ENCODE data around the gene AP1S2. TPM values are rescaled to one million over a fixed set of nuclear protein-coding genes. Genes with fewer than 3 reads are reported as not detected.

The AP1S2 gene
- total RNA-seq, 1 experiment from 2014 or later, result 28.2 TPM

- Histone ChIP-seq H3K4me3 (ENCODE audit: low read length) (no peak overlapping the region), H3K9ac (ENCODE audit: low read length) (no peak overlapping the region), H3K27ac (ENCODE audit: low read length) (no peak overlapping the region), H3K4me1 (ENCODE audit: insufficient read depth, low read length) (peaks cover 5% of the 10 kb centered on the region), H3K4me2 (ENCODE audit: low read length) (no peak overlapping the region), H3K36me3 (ENCODE audit: low read depth, low read length) (no peaks in the 10 kb centered on the region), H3K9me2 (replicated peaks; ENCODE audit: low read length) (no peaks in the 10 kb centered on the region), H3F3A (ENCODE audit: low read length, unreplicated experiment) (no peaks in the 10 kb centered on the region), H3K79me2 (ENCODE audit: low read length) (no peaks in the 10 kb centered on the region), H3K27me3 (ENCODE audit: low read length) (no peaks in the 10 kb centered on the region), H4K20me1 (ENCODE audit: low read length) (no peaks in the 10 kb centered on the region), H3K9me3 (ENCODE audit: low read length) (no peaks in the 10 kb centered on the region), H2AFZ (ENCODE audit: low read length) (no peak overlapping the region)
- TF ChIP-seq CTCF (conservative IDR thresholded peaks at IDR 0.05; ENCODE audit: low read depth, low read length) (no peak), EZH2phosphoT487 (IDR thresholded peaks at IDR 0.05; ENCODE audit: borderline replicate concordance, low read length) (no peak), EZH2 (IDR thresholded peaks at IDR 0.05; ENCODE audit: low read length, unreplicated experiment) (no peak)
- POLR2A ChIA-PET (ENCODE audit: unreplicated experiment), result no interaction called here
- intact Hi-C loops (cut with micrococcal nuclease), result no loop called here
- ATAC-seq, result no peak
- BruUV-seq (replicated peaks), result no TSS peak
- CTCF ChIA-PET, result no interaction called here
- DNase-seq, result no peak
Measured at GRCh38 chrX:15869695-15870094, 15.1 kb upstream of the AP1S2 start.

- Histone ChIP-seq H3K4me2 (ENCODE audit: low read length) (no peak overlapping the region), H3K79me2 (ENCODE audit: low read length) (no peaks in the 10 kb centered on the region), H3K9me2 (replicated peaks; ENCODE audit: low read length) (no peaks in the 10 kb centered on the region), H3K9me3 (ENCODE audit: low read length) (no peaks in the 10 kb centered on the region), H3F3A (ENCODE audit: low read length, unreplicated experiment) (no peaks in the 10 kb centered on the region), H3K9ac (ENCODE audit: low read length) (no peak overlapping the region), H2AFZ (ENCODE audit: low read length) (no peak overlapping the region), H4K20me1 (ENCODE audit: low read length) (no peaks in the 10 kb centered on the region), H3K27ac (ENCODE audit: low read length) (no peak overlapping the region), H3K36me3 (ENCODE audit: low read depth, low read length) (no peaks in the 10 kb centered on the region), H3K27me3 (ENCODE audit: low read length) (no peaks in the 10 kb centered on the region), H3K4me1 (ENCODE audit: insufficient read depth, low read length) (peaks cover 11% of the 10 kb centered on the region), H3K4me3 (ENCODE audit: low read length) (no peak overlapping the region)
- no peak for TF ChIP-seq CTCF (conservative IDR thresholded peaks at IDR 0.05; ENCODE audit: low read depth, low read length)
- no peak for TF ChIP-seq EZH2 (IDR thresholded peaks at IDR 0.05; ENCODE audit: low read length, unreplicated experiment)
- no peak for TF ChIP-seq EZH2phosphoT487 (IDR thresholded peaks at IDR 0.05; ENCODE audit: borderline replicate concordance, low read length)
- CTCF ChIA-PET, result no interaction called here
- intact Hi-C loops (cut with micrococcal nuclease), result no loop called here
- DNase-seq (no peak), ATAC-seq (no peak)
- no TSS peak for BruUV-seq (replicated peaks)
- POLR2A ChIA-PET (ENCODE audit: unreplicated experiment), result no interaction called here
Measured at GRCh38 chrX:15866147-15866546, 11.5 kb upstream of the AP1S2 start.

GRCh38 chrX:15864629-15865028 is 10.0 kb upstream of the AP1S2 start:
- H3K9me3 ChIP-seq (ENCODE audit: low read length), result no peaks in the 10 kb centered on the region
- H3K4me3 ChIP-seq (ENCODE audit: low read length), result no peak overlapping the region
- H2AFZ ChIP-seq (ENCODE audit: low read length), result no peak overlapping the region
- H3K4me1 ChIP-seq (ENCODE audit: insufficient read depth, low read length), result peaks cover 11% of the 10 kb centered on the region
- no peak overlapping the region for H3K9ac ChIP-seq (ENCODE audit: low read length)
- no TSS peak for BruUV-seq (replicated peaks)
- POLR2A ChIA-PET (ENCODE audit: unreplicated experiment), result no interaction called here
- DNase-seq (peak; percentile 64), ATAC-seq (peak; percentile 91)
- H3K27ac ChIP-seq (ENCODE audit: low read length), result no peak overlapping the region
- H4K20me1 ChIP-seq (ENCODE audit: low read length), result no peaks in the 10 kb centered on the region
- H3K9me2 ChIP-seq (replicated peaks; ENCODE audit: low read length), result no peaks in the 10 kb centered on the region
- no peaks in the 10 kb centered on the region for H3F3A ChIP-seq (ENCODE audit: low read length, unreplicated experiment)
- CTCF ChIA-PET, result no interaction called here
- H3K4me2 ChIP-seq (ENCODE audit: low read length), result no peak overlapping the region
- H3K79me2 ChIP-seq (ENCODE audit: low read length), result no peaks in the 10 kb centered on the region
- H3K36me3 ChIP-seq (ENCODE audit: low read depth, low read length), result no peaks in the 10 kb centered on the region
- TF ChIP-seq EZH2 (IDR thresholded peaks at IDR 0.05; ENCODE audit: low read length, unreplicated experiment), result no peak
- no peaks in the 10 kb centered on the region for H3K27me3 ChIP-seq (ENCODE audit: low read length)
- intact Hi-C loops (cut with micrococcal nuclease), result no loop called here

All from PC-3 (cell line).